OCI-LY7 (cell line): Measurements from ENCODE around the gene FOXB1. TPM values are rescaled to one million over a fixed set of nuclear protein-coding genes. Genes with fewer than 3 reads are reported as not detected.

ENCODE experiments used
- BruUV-seq: library from RNA; stranded (reverse); fragments of 400-500 nt; replicated peaks from 2 replicates; lab custom pipeline; 2021; lab: Mats Ljungman, UMichigan
- CTCF ChIA-PET: fragments of 300-600 bp; sonication (Branson Sonifier 250); formaldehyde crosslinking; loops from one replicate; lab custom pipeline; 2022; ENCODE audit warnings: antibody characterized with exemption; ENCODE audit not compliant: unreplicated experiment; lab: Charles Lee
- POLR2A ChIA-PET: fragments of 300-600 bp; sonication (Branson Sonifier 250); formaldehyde crosslinking; loops from one replicate; lab custom pipeline; 2022; ENCODE audit warnings: antibody characterized with exemption; lab: Charles Lee
- DNase-seq: peaks from one replicate; pipeline ENCODE4 v3.0.0-alpha.2; 2015; ENCODE audit warnings: low spot score
- H2AFZ ChIP-seq: fragments of 200-600 bp; sonication (generic), shearing (Covaris generic); 2 replicates; pipeline ENCODE4 v1.6.1; 2014; ENCODE audit warnings: mild to moderate bottlenecking, antibody characterized with exemption, low read length, moderate library complexity
- H3K27ac ChIP-seq: fragments of 200-600 bp; sonication (generic); 2 replicates; pipeline ENCODE4 v1.5.1; 2014; ENCODE audit warnings: mixed run types, low read depth, mild to moderate bottlenecking, moderate library complexity, low read length, inconsistent platforms; ENCODE audit not compliant: poor library complexity, severe bottlenecking
- H3K36me3 ChIP-seq: fragments of 200-600 bp; sonication (generic); 2 replicates; pipeline ENCODE4 v1.6.1; 2014; ENCODE audit warnings: mild to moderate bottlenecking, antibody characterized with exemption, low read length, moderate library complexity, mixed read lengths; ENCODE audit not compliant: insufficient read depth
- H3K4me1 ChIP-seq: fragments of 200-600 bp; sonication (generic); 2 replicates; pipeline ENCODE4 v1.5.1; 2014; ENCODE audit warnings: mild to moderate bottlenecking, low read length; ENCODE audit not compliant: insufficient read depth, poor library complexity, severe bottlenecking
- H3K4me2 ChIP-seq: fragments of 200-600 bp; sonication (generic); 2 replicates; pipeline ENCODE4 v1.6.1; 2014; ENCODE audit warnings: mild to moderate bottlenecking, low read length
- H3K4me3 ChIP-seq: fragments of 200-600 bp; sonication (generic); 2 replicates; pipeline ENCODE4 v1.5.1; 2014; ENCODE audit warnings: mild to moderate bottlenecking, low read depth, low read length; ENCODE audit not compliant: poor library complexity, severe bottlenecking
- H3K79me2 ChIP-seq: fragments of 200-600 bp; sonication (generic); 2 replicates; pipeline ENCODE4 v1.6.1; 2016; ENCODE audit warnings: low read depth, mild to moderate bottlenecking, low read length, moderate library complexity, mixed read lengths; ENCODE audit not compliant: insufficient read depth
- H3K9me2 ChIP-seq: fragments of 200-600 bp; sonication (generic); 2 replicates; pipeline ENCODE4 v1.6.1; 2016; ENCODE audit warnings: mild to moderate bottlenecking, low read length, mixed read lengths; ENCODE audit not compliant: insufficient read depth
- H3K9me3 ChIP-seq: fragments of 200-600 bp; sonication (generic); 2 replicates; pipeline ENCODE4 v1.6.1; 2014; ENCODE audit warnings: mild to moderate bottlenecking, mixed run types, low read length, mixed read lengths
- H4K20me1 ChIP-seq: fragments of 200-600 bp; sonication (generic); 2 replicates; pipeline ENCODE4 v1.6.1; 2014; ENCODE audit warnings: mild to moderate bottlenecking, antibody characterized with exemption, low read length, moderate library complexity, mixed read lengths; ENCODE audit not compliant: insufficient read depth
- EZH2phosphoT487 ChIP-seq: fragments of 200-600 bp; sonication (generic); IDR thresholded peaks from 2 replicates; pipeline ENCODE4 v1.6.1; 2018; ENCODE audit warnings: low read depth, borderline replicate concordance, mild to moderate bottlenecking, mixed run types, antibody characterized with exemption, low read length, moderate library complexity, mixed read lengths
- intact Hi-C: fragments of 100-400 bp; cut with micrococcal nuclease; formaldehyde crosslinking; loops from one replicate; pipeline ENCODE4 v1.10.0; 2022; ENCODE audit not compliant: unreplicated experiment
- total RNA-seq, 2 experiments: library from RNA; depleted of rRNA in 1 of 2; stranded (reverse); fragments of >200 nt in 1 of 2; shearing (Covaris generic) in 1 of 2; gene quantifications; 2 replicates each; pipeline ENCODE4 v1.2.3, GENCODE V29; 2014 to 2022
- TF ChIP-seq, protein P1 (sequence below): fragments of 200-600 bp; sonication (generic); conservative IDR thresholded peaks from 2 replicates; pipeline ENCODE4 v1.5.1; 2014; ENCODE audit warnings: mild to moderate bottlenecking, antibody characterized with exemption, low read length, moderate library complexity, mixed read lengths

The FOXB1 gene
- total RNA-seq, 2 experiments from 2014 or later = not detected

DNA sequence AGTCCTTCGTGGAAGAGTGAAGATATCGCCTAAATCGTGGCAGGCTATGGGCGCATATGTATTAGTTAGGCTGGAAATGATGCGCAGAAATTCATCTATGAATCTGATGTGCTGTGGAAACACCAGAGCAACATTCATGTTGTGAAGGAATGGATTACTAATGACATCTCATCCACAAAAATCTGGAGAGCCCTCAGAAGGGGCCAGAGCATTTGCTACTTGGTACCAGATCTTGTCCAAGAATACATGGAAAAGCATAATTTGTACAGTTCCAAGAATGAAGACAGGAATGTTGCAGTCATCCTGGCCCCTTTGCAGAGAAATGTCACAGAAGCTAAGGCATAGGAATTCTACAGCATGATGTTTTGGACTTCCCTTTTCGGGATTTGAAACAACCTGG lies 38.4 kb upstream of the FOXB1 start:
- no peak for TF ChIP-seq EZH2phosphoT487
- TF ChIP-seq, protein P1, sequence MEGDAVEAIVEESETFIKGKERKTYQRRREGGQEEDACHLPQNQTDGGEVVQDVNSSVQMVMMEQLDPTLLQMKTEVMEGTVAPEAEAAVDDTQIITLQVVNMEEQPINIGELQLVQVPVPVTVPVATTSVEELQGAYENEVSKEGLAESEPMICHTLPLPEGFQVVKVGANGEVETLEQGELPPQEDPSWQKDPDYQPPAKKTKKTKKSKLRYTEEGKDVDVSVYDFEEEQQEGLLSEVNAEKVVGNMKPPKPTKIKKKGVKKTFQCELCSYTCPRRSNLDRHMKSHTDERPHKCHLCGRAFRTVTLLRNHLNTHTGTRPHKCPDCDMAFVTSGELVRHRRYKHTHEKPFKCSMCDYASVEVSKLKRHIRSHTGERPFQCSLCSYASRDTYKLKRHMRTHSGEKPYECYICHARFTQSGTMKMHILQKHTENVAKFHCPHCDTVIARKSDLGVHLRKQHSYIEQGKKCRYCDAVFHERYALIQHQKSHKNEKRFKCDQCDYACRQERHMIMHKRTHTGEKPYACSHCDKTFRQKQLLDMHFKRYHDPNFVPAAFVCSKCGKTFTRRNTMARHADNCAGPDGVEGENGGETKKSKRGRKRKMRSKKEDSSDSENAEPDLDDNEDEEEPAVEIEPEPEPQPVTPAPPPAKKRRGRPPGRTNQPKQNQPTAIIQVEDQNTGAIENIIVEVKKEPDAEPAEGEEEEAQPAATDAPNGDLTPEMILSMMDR = no peak
- ChIA-PET POLR2A (no interaction called here), CTCF (no interaction called here)
- Histone ChIP-seq H3K36me3 (no peaks in the 10 kb centered on the region), H3K4me3 (no peak overlapping the region), H3K4me1 (no peaks in the 10 kb centered on the region), H3K79me2 (no peaks in the 10 kb centered on the region), H3K9me2 (no peaks in the 10 kb centered on the region), H2AFZ (no peak overlapping the region), H4K20me1 (no peaks in the 10 kb centered on the region), H3K9me3 (no peaks in the 10 kb centered on the region), H3K27ac (no peak overlapping the region), H3K4me2 (no peak overlapping the region)
- no peak for DNase-seq
- intact Hi-C loops = no loop called here
- no TSS peak for BruUV-seq

GRCh38 chr15:59966262-59966661 lies 37.8 kb upstream of the FOXB1 start:
- no peak overlapping the region for H3K27ac ChIP-seq
- H3K4me3 ChIP-seq = no peak overlapping the region
- no peaks in the 10 kb centered on the region for H3K9me3 ChIP-seq
- no peak overlapping the region for H3K4me2 ChIP-seq
- ChIA-PET CTCF (no interaction called here), POLR2A (no interaction called here)
- no peaks in the 10 kb centered on the region for H3K36me3 ChIP-seq
- no TSS peak for BruUV-seq
- intact Hi-C loops = no loop called here
- H3K9me2 ChIP-seq = no peaks in the 10 kb centered on the region
- H3K4me1 ChIP-seq = no peaks in the 10 kb centered on the region
- H2AFZ ChIP-seq = no peak overlapping the region
- H3K79me2 ChIP-seq = no peaks in the 10 kb centered on the region
- no peak for DNase-seq
- no peaks in the 10 kb centered on the region for H4K20me1 ChIP-seq
- TF ChIP-seq, protein P1 = no peak
- no peak for TF ChIP-seq EZH2phosphoT487

DNA sequence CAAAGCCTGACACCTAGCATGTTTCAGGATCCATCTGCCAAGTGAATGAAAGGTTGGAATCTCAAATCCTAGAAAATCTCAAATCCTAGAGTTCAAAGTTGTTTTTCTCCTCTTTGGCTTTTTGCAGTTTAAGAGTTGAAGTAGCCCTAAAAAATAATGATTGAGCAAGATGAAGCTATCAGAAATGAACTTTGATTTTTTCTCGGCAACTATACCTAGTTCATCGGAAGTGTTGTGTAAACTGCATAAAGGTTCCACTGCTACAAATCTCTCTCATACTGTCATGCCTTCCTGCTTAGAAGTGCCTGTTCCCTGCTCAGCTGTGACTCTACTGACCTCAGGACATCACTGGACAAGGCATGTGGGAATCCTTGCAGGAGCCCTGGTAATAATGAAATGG lies 35.8 kb upstream of the FOXB1 start:
- BruUV-seq = no TSS peak
- Histone ChIP-seq H3K4me3 (no peak overlapping the region), H3K36me3 (no peaks in the 10 kb centered on the region), H3K4me1 (no peaks in the 10 kb centered on the region), H3K79me2 (no peaks in the 10 kb centered on the region), H2AFZ (no peak overlapping the region), H3K9me2 (no peaks in the 10 kb centered on the region), H3K4me2 (no peak overlapping the region), H4K20me1 (no peaks in the 10 kb centered on the region), H3K9me3 (no peaks in the 10 kb centered on the region), H3K27ac (no peak overlapping the region)
- no peak for DNase-seq
- TF ChIP-seq, protein P1 = no peak
- no peak for TF ChIP-seq EZH2phosphoT487
- ChIA-PET POLR2A (no interaction called here), CTCF (no interaction called here)
- intact Hi-C loops = no loop called here
